Motor neuron (in vitro differentiated cells): Measurements from ENCODE around the gene CAPZA2. TPM values are rescaled to one million over a fixed set of nuclear protein-coding genes. Genes with fewer than 3 reads are reported as not detected.
A peak's percentile ranks its signal among the peaks of the same experiment; 100 is the strongest.
"Not testable (repeated sequence)": the region's sequence is repeated elsewhere in the genome, so short reads cannot be mapped to it uniquely, and the experiment has no call there.

ENCODE experiments used
- ATAC-seq, 8 experiments: fragments of 200-7000 bp; cut with Tn5 transposase; replicated peaks in 6 of 8; 2 replicates each; pipeline ENCODE4 v1.8.0; 2021; ENCODE audit warnings: mild to moderate bottlenecking in 8 of 8, moderate library complexity in 8 of 8
- H3K27ac ChIP-seq, 2 donors: fragments of 250-450 bp; sonication (Bioruptor Pico); 2 replicates each; pipeline ENCODE4 v1.9.0; 2021; ENCODE audit warnings: antibody characterized with exemption in 2 of 2, mild to moderate bottlenecking in 2 of 2, moderate library complexity in 1 of 2
- H3K4me1 ChIP-seq, 2 donors: fragments of 250-450 bp; sonication (Bioruptor Pico); replicated peaks in 1 of 2; 2 replicates each; pipeline ENCODE4 v1.6.1; 2021; ENCODE audit warnings: antibody characterized with exemption in 2 of 2, mild to moderate bottlenecking in 2 of 2, moderate library complexity in 1 of 2
- H3K4me3 ChIP-seq, 5 donors: fragments of 250-450 bp; sonication (Bioruptor Pico); 2 replicates each; pipeline ENCODE4 v1.9.0; 2021; ENCODE audit warnings: antibody characterized with exemption in 5 of 5, mild to moderate bottlenecking in 5 of 5, moderate library complexity in 4 of 5
- WGBS, 10 experiments: fragments of 450-650 bp; shearing (Covaris generic); methylation state at CpG; one replicate each; pipeline ENCODE4 v1.0.0; 2022; 5-methylcytosine and 5-hydroxymethylcytosine counted together
- in situ Hi-C, 9 experiments: fragments of 400-800 bp; cut with MboI; loops; one replicate each; pipeline ENCODE4 v1.15.0; 2021; ENCODE audit warnings: low sequenced_read_pairs in 9 of 9, low pct_unique_long_range_greater_than_20kb in 2 of 9; ENCODE audit not compliant: unreplicated experiment in 9 of 9
- total RNA-seq, 8 experiments: library from RNA; unstranded; fragments of 300-600 nt; gene quantifications; 2 replicates each; pipeline versions ENCODE4 v1.2.3 to v1.2.4, GENCODE V29; 2022

Gene CAPZA2
- total RNA-seq, 8 experiments from 2014 or later: 62.1 to 138 (median 91.1) TPM

DNA sequence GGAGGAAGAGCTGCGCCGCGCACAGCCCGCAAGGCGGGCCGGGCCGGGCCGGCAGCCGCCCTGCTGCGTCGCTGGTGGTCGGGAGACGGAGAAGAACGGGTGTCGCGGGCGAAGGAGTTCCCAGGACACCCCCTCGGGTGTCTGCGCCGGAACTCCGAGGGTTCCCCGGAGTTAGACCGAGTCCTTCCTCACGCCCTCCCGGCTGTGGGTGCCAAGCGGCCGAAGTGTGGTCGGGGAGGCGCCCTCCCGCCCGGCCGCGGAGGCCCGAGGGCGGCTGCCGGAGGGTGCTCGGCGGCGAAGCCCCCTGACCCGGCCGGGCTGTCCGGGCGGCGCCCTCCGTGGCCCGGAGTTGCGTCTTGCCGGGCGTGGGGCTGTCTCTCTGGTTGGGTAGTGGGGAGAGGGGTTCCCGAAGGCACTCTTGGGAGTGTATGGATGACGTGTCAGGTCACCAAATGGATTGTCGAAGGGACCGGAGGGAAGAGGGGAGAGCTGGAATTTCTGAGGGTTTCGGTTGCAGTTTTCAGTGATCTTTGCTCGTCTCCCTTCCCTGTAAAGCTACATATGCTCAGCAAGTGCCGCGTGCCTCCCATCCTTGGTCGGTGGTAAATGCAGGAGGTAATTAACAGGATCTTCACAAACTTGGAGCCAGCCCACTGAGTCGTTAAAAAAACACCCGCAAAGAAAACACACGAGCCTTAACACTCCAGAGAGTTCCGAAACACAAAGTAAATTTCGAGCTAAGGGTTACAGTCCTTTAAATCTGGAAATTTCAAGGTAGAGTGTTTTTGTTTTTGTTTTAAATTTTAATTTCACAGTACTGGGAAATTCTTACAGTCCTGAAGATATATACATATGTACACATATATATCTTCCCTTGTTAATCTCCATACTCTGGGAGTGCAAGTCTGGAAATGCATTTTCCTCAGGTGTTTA lies 91.8 kb downstream of the CAPZA2 start:
- in situ Hi-C loops: no loop called here
- Histone ChIP-seq H3K4me1 (peaks cover 0 to 9% of the 10 kb centered on the region in 2 donors), H3K4me3 (peak overlapping the region; percentile 73 to 89 (median 78)), H3K27ac (peak overlapping the region; percentile 78 to 94)
- WGBS, 10 experiments: 0 to 3% (median 0%) methylated on average over 1 to 15 of the region's 63 CpGs; no CpG with 5 or more reads in 2 of the 10 experiments
- ATAC-seq: peak; percentile 63 to 87 (median 84)

GRCh38 chr7:116955340-116955739 lies 93.0 kb downstream of the CAPZA2 start:
- Histone ChIP-seq H3K27ac (no peak overlapping the region), H3K4me3 (peak overlapping the region; percentile 73 to 89 (median 78)), H3K4me1 (peaks cover 0 to 9% of the 10 kb centered on the region in 2 donors)
- in situ Hi-C loops: no loop called here
- no peak for ATAC-seq

DNA sequence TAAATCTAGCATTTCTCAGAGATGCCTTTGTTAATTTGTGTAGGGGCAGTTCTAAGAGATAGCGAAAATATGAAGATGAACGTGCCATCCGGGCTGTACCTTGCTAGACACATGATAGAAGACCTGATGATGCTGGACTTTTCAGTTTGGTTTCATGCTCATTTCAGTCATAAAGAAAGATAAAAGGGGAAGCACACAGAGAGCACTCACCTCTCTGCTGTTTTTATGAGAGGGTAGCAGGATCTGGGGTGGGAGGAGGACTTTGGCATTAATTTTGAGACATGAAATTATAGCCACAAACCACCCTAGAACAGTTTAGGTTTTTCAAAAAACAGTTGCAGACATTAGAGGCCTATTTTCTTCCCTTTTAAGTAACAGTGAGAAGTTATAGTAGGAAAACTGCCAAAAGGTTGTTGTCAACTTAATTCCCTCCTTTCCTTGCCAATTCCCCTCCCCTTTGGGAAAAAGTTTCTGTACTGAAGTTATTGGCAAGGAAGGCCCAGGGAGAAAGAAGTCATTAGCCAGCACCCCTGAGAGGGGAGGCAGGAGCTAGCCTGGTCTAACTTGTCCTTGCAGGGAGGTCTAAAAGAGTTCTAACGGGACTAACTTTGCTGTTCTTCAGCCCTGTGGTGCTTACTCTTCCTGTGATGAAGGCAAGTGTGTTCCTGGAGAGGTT lies 93.6 kb downstream of the CAPZA2 start:
- no peak overlapping the region for H3K4me3 ChIP-seq
- H3K27ac ChIP-seq: no peak overlapping the region
- peaks cover 0 to 9% of the 10 kb centered on the region in 2 donors for H3K4me1 ChIP-seq
- WGBS, 10 experiments: 40 to 100% (median 94%) methylated on average over 1 to 3 of the region's 4 CpGs; no CpG with 5 or more reads in 2 of the 10 experiments
- ATAC-seq: no peak
- in situ Hi-C loops: no loop called here

GRCh38 chr7:116956477-116956804 lies 94.1 kb downstream of the CAPZA2 start:
- no peak for ATAC-seq
- 63 to 100% (median 82%) methylated on average over 1 to 2 of the region's 2 CpGs; no CpG with 5 or more reads in 6 of the 10 experiments for WGBS, 10 experiments
- peaks cover 0 to 9% of the 10 kb centered on the region in 2 donors for H3K4me1 ChIP-seq
- no peak overlapping the region for H3K27ac ChIP-seq
- in situ Hi-C loops: no loop called here
- H3K4me3 ChIP-seq: no peak overlapping the region

DNA sequence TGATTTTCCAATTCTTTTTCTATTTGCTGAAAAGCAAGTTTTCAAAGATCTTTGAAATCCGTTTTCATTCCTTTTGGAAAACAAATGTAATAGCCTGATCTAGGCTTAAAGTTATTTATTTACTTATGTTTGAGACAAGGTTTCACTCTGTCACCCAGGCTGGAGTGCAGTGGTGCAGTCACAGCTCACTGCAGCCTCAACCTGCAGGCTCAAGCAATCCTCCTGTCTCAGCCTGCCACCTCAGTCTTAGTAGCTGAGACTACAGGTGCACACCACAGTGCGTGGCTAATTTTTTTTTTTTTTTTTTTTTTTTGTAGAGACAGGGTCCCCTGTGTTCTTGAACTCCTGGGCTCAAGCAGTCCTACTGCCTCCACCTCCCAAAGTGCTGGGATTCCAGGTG lies 95.5 kb downstream of the CAPZA2 start:
- H3K4me3 ChIP-seq: no peak overlapping the region
- 67 to 100% (median 82%) methylated on average over 1 to 2 of the region's 2 CpGs; no CpG with 5 or more reads in 2 of the 10 experiments for WGBS, 10 experiments
- in situ Hi-C loops: no loop called here
- H3K4me1 ChIP-seq: peaks cover 0 to 4% of the 10 kb centered on the region in 2 donors
- H3K27ac ChIP-seq: no peak overlapping the region
- ATAC-seq: no peak

DNA sequence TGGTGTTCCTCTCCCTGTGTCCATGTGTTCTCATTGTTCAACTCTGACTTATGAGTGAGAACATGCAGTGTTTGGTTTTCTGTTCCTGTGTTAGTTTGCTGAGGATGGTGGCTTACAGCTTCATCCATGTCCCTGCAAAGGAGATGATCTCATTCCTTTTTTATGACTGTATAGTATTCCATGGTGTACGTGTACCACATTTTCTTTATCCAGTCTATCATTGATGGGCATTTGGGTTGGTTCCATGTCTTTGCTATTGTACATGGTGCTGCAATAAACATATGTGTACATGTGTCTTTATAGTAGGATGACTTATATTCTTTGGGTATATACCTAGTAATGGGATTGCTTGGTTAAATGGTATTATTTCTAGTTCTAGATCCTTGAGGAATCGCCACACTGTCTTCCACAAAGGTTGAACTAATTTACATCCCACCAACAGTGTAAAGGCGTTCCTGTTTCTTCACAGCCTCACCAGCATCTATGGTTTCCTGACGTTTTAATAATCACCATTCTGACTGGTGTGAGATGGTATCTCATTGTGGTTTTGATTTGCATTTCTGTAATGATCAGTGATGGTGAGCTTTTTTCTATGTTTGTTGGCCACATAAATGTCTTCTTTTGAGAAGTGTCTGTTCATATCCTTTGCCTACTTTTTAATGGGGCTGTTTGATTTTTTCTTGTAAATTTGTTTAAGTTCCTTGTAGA lies 99.7 kb downstream of the CAPZA2 start:
- in situ Hi-C loops, H3K4me3 ChIP-seq: not testable (repeated sequence)
- 85 to 100% (median 100%) methylated on average over 2 to 4 of the region's 4 CpGs; no CpG with 5 or more reads in 1 of the 10 experiments for WGBS, 10 experiments

DNA sequence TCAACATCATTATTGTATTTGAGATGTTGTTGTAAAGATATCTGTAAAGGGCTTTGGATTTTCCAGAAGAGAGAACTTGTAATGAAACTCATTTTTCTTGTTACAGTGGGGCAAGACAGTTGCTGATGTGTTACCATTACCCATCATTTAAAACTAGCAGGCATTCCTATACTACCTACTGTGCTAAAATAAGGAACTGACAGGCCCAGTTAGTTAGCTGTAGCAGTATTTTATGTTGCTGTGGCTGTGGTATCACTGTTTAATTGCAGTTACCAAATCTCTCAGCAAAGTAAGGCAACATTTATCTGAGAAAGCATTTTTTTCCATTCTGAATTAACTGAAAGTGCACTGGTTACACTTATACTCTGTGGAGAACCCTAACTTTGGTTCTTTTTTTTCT lies 100.8 kb downstream of the CAPZA2 start:
- in situ Hi-C loops: no loop called here
- no peak overlapping the region for H3K4me3 ChIP-seq
- no peaks in the 10 kb centered on the region for H3K4me1 ChIP-seq
- no peak overlapping the region for H3K27ac ChIP-seq
- no peak for ATAC-seq

More for the DNA sequence above, 99.7 kb downstream of the CAPZA2 start:
- ATAC-seq, H3K27ac ChIP-seq, H3K4me1 ChIP-seq: not testable (repeated sequence)

DNA sequence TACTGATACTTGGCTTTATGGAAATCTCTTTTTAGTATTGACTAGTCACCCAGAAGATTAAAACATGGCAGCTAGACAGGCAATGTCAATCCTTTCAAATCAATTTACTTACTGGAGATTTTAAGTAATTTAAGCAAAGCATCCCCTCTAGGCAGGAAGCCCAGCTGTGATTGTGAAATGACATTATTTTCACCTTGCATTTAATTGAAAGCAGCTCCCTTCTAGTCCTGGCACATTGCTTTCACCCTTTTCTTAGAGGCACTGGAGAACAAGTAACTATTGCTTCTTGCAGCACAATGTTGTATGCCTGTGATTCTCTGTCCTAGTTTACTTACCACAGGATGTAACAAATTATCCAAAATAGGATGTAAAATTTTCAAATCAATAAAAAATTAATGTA lies 104.2 kb downstream of the CAPZA2 start:
- Histone ChIP-seq H3K27ac (no peak overlapping the region), H3K4me3 (no peak overlapping the region), H3K4me1 (peaks cover 8 to 20% of the 10 kb centered on the region in 2 donors)
- in situ Hi-C loops: no loop called here
- no peak for ATAC-seq

- no peak for ATAC-seq
- Histone ChIP-seq H3K4me1 (peaks cover 8 to 28% of the 10 kb centered on the region in 2 donors), H3K4me3 (no peak overlapping the region), H3K27ac (no peak overlapping the region)
- WGBS, 10 experiments: 67 to 100% (median 98%) methylated on average over 1 to 4 of the region's 5 CpGs; no CpG with 5 or more reads in 2 of the 10 experiments
- in situ Hi-C loops: no loop called here
Observed at GRCh38 chr7:116967254-116967922, 105.0 kb downstream of the CAPZA2 start.

- Histone ChIP-seq H3K27ac (no peak overlapping the region), H3K4me3 (no peak overlapping the region), H3K4me1 (peaks cover 8 to 29% of the 10 kb centered on the region in 2 donors)
- in situ Hi-C loops: no loop called here
- no peak for ATAC-seq
- WGBS, 10 experiments: 36 to 100% (median 80%) methylated on average over 1 of the region's 1 CpG; no CpG with 5 or more reads in 3 of the 10 experiments
Observed at GRCh38 chr7:116967983-116968382, 105.6 kb downstream of the CAPZA2 start.

DNA sequence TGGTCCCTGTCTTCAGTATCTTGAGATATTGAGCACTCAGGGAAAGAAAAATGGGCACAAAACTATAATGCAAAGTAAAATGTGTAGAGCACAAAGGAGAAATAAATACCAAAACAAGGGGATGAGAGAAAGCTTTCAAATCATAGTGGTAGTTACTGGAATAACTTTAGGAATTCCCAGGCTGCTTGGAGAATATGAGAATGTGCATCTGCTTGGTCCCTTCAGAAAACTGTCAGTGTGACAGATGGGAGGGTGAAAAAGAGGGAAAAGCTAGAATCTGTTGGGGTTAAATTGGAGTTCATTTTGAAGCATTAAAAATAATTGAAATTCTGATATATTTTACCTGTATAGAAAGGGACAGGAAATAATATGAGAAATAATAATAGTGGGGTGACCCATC lies 106.2 kb downstream of the CAPZA2 start:
- H3K4me3 ChIP-seq: no peak overlapping the region
- in situ Hi-C loops: no loop called here
- no peak overlapping the region for H3K27ac ChIP-seq
- no peak for ATAC-seq
- H3K4me1 ChIP-seq: peaks cover 8 to 29% of the 10 kb centered on the region in 2 donors

DNA sequence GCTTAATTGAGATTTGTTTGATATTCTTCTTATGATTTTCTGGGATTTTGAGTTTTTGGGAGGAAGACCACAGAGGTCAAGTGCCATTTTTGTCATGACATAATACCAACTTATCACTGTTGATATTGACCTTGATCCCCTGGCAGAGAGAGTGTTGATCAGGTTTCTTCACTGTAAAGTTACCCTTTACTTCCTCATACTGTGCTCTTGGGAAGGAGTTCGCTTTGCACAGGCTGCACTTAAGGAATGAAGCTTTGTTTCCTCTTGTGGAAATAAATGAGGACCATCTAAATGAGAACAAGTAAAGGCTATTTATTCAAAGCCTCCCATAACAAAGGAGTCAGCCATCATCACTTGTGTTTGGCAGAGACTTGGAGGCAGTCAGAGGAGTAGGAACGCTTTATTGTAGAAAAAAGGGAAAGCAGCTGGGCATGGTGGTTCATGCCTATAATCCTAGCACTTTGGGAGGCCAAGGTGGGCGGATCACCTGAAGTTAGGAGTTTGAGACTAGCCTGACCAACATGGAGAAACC lies 107.0 kb downstream of the CAPZA2 start:
- peaks cover 8 to 29% of the 10 kb centered on the region in 2 donors for H3K4me1 ChIP-seq
- WGBS, 10 experiments: 22 to 100% (median 51%) methylated on average over 1 to 3 of the region's 3 CpGs; no CpG with 5 or more reads in 1 of the 10 experiments
- H3K27ac ChIP-seq: no peak overlapping the region
- H3K4me3 ChIP-seq: no peak overlapping the region
- peak in 5 of 8 experiments; percentile 23 to 67 (median 42) for ATAC-seq
- in situ Hi-C loops: no loop called here
